SK-N-SH treated with all-trans-retinoic acid at 6 μM for 48 hours (cell line): ENCODE data around the gene CMTR1.

ENCODE experiments used
- ATAC-seq: fragments of 200-7000 bp; cut with Tn5 transposase; 3 replicates; pipeline ENCODE4 v1.9.1; 2020; ENCODE audit warnings: mild to moderate bottlenecking, moderate library complexity
- ARNTL ChIP-seq: fragments of 450-650 bp; formaldehyde crosslinking; IDR thresholded peaks from 2 replicates; pipeline ENCODE4 v1.5.0; 2020; ENCODE audit warnings: low read depth, mild to moderate bottlenecking, moderate library complexity, borderline replicate concordance
- BACH2 ChIP-seq: fragments of 250-450 bp; sonication (Bioruptor Pico); IDR thresholded peaks from 2 replicates; pipeline ENCODE4 v1.9.0; 2021; ENCODE audit warnings: mild to moderate bottlenecking, borderline replicate concordance
- CSRNP3 ChIP-seq: fragments of 250-450 bp; sonication (Bioruptor Pico); IDR thresholded peaks from 2 replicates; pipeline ENCODE4 v1.5.1; 2021; ENCODE audit warnings: mild to moderate bottlenecking, moderate library complexity
- GLIS3 ChIP-seq: fragments of 250-450 bp; sonication (Bioruptor Pico); IDR thresholded peaks from 2 replicates; pipeline ENCODE4 v1.5.0; 2020; ENCODE audit warnings: mild to moderate bottlenecking, moderate library complexity
- OSR1 ChIP-seq: fragments of 250-450 bp; sonication (Bioruptor Pico); IDR thresholded peaks from 2 replicates; pipeline ENCODE4 v1.8.0; 2022; ENCODE audit warnings: moderate library complexity, mild to moderate bottlenecking, inconsistent platforms
- POU6F1 ChIP-seq: fragments of 250-450 bp; sonication (Bioruptor Pico); IDR thresholded peaks from 2 replicates; pipeline ENCODE4 v1.8.0; 2021; ENCODE audit warnings: low read depth, mild to moderate bottlenecking, moderate library complexity, borderline replicate concordance
- TOX ChIP-seq: fragments of 250-450 bp; sonication (Bioruptor Pico); IDR thresholded peaks from 2 replicates; pipeline ENCODE4 v1.8.0; 2021; ENCODE audit warnings: mild to moderate bottlenecking, moderate library complexity, borderline replicate concordance
- ZFP3 ChIP-seq: fragments of 250-450 bp; sonication (Bioruptor Pico); IDR thresholded peaks from 2 replicates; pipeline ENCODE4 v1.5.0; 2020; ENCODE audit warnings: mild to moderate bottlenecking, moderate library complexity
- ZFP30 ChIP-seq: fragments of 450-650 bp; formaldehyde crosslinking; IDR thresholded peaks from 2 replicates; pipeline ENCODE4 v1.5.0; 2022; ENCODE audit warnings: mild to moderate bottlenecking, moderate library complexity
- ZNF565 ChIP-seq: fragments of 450-650 bp; formaldehyde crosslinking; conservative IDR thresholded peaks from 2 replicates; pipeline ENCODE4 v1.5.0; 2020; ENCODE audit warnings: low read depth, mild to moderate bottlenecking, moderate library complexity
- ZNF70 ChIP-seq: fragments of 450-650 bp; formaldehyde crosslinking; IDR thresholded peaks from 2 replicates; pipeline ENCODE4 v1.5.0; 2020; ENCODE audit warnings: mild to moderate bottlenecking, moderate library complexity
- ZNF8 ChIP-seq: fragments of 450-650 bp; formaldehyde crosslinking; IDR thresholded peaks from 2 replicates; pipeline ENCODE4 v1.5.0; 2020; ENCODE audit warnings: mild to moderate bottlenecking, moderate library complexity
- TF ChIP-seq, protein P1 (sequence below): fragments of 250-450 bp; sonication (Bioruptor Pico); IDR thresholded peaks from 2 replicates; pipeline ENCODE4 v1.5.1; 2020; ENCODE audit warnings: low read depth, mild to moderate bottlenecking, moderate library complexity
- TF ChIP-seq, protein P2 (sequence below): fragments of 250-450 bp; sonication (Bioruptor Pico); IDR thresholded peaks from 2 replicates; pipeline ENCODE4 v1.8.0; 2020; ENCODE audit warnings: mild to moderate bottlenecking, moderate library complexity, borderline replicate concordance
- TF ChIP-seq, protein P3 (sequence below): fragments of 250-450 bp; sonication (Bioruptor Pico); IDR thresholded peaks from 2 replicates; pipeline ENCODE4 v1.5.0; 2020; ENCODE audit warnings: mild to moderate bottlenecking, moderate library complexity

The CMTR1 gene

GRCh38 chr6:37501632-37502491, 68.8 kb downstream of the CMTR1 start (continued):
- no peak for TF ChIP-seq CSRNP3 (CRISPR knock-in tag)
- TF ChIP-seq, protein P1, sequence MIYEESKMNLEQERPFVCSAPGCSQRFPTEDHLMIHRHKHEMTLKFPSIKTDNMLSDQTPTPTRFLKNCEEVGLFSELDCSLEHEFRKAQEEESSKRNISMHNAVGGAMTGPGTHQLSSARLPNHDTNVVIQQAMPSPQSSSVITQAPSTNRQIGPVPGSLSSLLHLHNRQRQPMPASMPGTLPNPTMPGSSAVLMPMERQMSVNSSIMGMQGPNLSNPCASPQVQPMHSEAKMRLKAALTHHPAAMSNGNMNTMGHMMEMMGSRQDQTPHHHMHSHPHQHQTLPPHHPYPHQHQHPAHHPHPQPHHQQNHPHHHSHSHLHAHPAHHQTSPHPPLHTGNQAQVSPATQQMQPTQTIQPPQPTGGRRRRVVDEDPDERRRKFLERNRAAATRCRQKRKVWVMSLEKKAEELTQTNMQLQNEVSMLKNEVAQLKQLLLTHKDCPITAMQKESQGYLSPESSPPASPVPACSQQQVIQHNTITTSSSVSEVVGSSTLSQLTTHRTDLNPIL (CRISPR knock-in tag): no peak

GRCh38 chr6:37502703-37503291, 69.8 kb downstream of the CMTR1 start:
- ATAC-seq: no peak
- TF ChIP-seq TOX (CRISPR knock-in tag) (no peak), ZNF565 (CRISPR knock-in tag) (no peak), GLIS3 (CRISPR knock-in tag) (no peak), BACH2 (no peak), ZFP30 (CRISPR knock-in tag) (no peak), POU6F1 (CRISPR knock-in tag) (no peak), ARNTL (CRISPR knock-in tag) (no peak), ZFP3 (CRISPR knock-in tag) (no peak), ZNF70 (CRISPR knock-in tag) (no peak), CSRNP3 (CRISPR knock-in tag) (no peak), ZNF8 (CRISPR knock-in tag) (no peak)
- TF ChIP-seq, protein P2, sequence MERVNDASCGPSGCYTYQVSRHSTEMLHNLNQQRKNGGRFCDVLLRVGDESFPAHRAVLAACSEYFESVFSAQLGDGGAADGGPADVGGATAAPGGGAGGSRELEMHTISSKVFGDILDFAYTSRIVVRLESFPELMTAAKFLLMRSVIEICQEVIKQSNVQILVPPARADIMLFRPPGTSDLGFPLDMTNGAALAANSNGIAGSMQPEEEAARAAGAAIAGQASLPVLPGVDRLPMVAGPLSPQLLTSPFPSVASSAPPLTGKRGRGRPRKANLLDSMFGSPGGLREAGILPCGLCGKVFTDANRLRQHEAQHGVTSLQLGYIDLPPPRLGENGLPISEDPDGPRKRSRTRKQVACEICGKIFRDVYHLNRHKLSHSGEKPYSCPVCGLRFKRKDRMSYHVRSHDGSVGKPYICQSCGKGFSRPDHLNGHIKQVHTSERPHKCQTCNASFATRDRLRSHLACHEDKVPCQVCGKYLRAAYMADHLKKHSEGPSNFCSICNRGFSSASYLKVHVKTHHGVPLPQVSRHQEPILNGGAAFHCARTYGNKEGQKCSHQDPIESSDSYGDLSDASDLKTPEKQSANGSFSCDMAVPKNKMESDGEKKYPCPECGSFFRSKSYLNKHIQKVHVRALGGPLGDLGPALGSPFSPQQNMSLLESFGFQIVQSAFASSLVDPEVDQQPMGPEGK: no peak

- no peak for TF ChIP-seq BACH2
- TF ChIP-seq, protein P1 (CRISPR knock-in tag): no peak
- TF ChIP-seq TOX (CRISPR knock-in tag): no peak
- no peak for TF ChIP-seq ZNF8 (CRISPR knock-in tag)
- no peak for TF ChIP-seq OSR1
- no peak for TF ChIP-seq CSRNP3 (CRISPR knock-in tag)
- no peak for TF ChIP-seq GLIS3 (CRISPR knock-in tag)
- TF ChIP-seq, protein P3, sequence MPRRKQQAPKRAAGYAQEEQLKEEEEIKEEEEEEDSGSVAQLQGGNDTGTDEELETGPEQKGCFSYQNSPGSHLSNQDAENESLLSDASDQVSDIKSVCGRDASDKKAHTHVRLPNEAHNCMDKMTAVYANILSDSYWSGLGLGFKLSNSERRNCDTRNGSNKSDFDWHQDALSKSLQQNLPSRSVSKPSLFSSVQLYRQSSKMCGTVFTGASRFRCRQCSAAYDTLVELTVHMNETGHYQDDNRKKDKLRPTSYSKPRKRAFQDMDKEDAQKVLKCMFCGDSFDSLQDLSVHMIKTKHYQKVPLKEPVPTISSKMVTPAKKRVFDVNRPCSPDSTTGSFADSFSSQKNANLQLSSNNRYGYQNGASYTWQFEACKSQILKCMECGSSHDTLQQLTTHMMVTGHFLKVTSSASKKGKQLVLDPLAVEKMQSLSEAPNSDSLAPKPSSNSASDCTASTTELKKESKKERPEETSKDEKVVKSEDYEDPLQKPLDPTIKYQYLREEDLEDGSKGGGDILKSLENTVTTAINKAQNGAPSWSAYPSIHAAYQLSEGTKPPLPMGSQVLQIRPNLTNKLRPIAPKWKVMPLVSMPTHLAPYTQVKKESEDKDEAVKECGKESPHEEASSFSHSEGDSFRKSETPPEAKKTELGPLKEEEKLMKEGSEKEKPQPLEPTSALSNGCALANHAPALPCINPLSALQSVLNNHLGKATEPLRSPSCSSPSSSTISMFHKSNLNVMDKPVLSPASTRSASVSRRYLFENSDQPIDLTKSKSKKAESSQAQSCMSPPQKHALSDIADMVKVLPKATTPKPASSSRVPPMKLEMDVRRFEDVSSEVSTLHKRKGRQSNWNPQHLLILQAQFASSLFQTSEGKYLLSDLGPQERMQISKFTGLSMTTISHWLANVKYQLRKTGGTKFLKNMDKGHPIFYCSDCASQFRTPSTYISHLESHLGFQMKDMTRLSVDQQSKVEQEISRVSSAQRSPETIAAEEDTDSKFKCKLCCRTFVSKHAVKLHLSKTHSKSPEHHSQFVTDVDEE (CRISPR knock-in tag): no peak
- ATAC-seq: no peak
Observed at GRCh38 chr6:37503309-37503965, 70.4 kb downstream of the CMTR1 start.
